Smooth muscle cell (in vitro differentiated cells): ENCODE measurements around the gene ZEB1. TPM values are rescaled to one million over a fixed set of nuclear protein-coding genes. Genes with fewer than 3 reads are reported as not detected.

ENCODE experiments used
- DNase-seq: peaks from one replicate; lab custom pipeline; 2025; ENCODE audit not compliant: unreplicated experiment; lab: John Stamatoyannopoulos, UW
- H2AFZ ChIP-seq: fragments of 200-600 bp; sonication (generic); 2 replicates; pipeline ENCODE4 v1.6.0; 2016; ENCODE audit warnings: antibody characterized with exemption, low read depth, mild to moderate bottlenecking
- H3F3A ChIP-seq: fragments of 200-600 bp; sonication (generic); 2 replicates; pipeline ENCODE4 v1.6.0; 2017; ENCODE audit warnings: antibody characterized with exemption, low read depth
- H3K27ac ChIP-seq: fragments of 200-600 bp; sonication (generic); 2 replicates; pipeline ENCODE4 v1.5.1; 2016; ENCODE audit warnings: low read depth, mild to moderate bottlenecking
- H3K27me3 ChIP-seq: fragments of 200-600 bp; sonication (generic); 2 replicates; pipeline ENCODE4 v1.6.1; 2016; ENCODE audit warnings: low read depth, mild to moderate bottlenecking
- H3K36me3 ChIP-seq: fragments of 200-600 bp; sonication (generic); 2 replicates; pipeline ENCODE4 v1.5.1; 2016; ENCODE audit warnings: low read depth
- H3K4me1 ChIP-seq: fragments of 200-600 bp; sonication (generic); 2 replicates; pipeline ENCODE4 v1.5.1; 2016; ENCODE audit warnings: low read depth
- H3K4me2 ChIP-seq: fragments of 200-600 bp; sonication (generic); 2 replicates; pipeline ENCODE4 v1.6.0; 2016; ENCODE audit warnings: mild to moderate bottlenecking
- H3K4me3 ChIP-seq: fragments of 200-600 bp; sonication (generic); 2 replicates; pipeline ENCODE4 v1.5.1; 2016; ENCODE audit warnings: mild to moderate bottlenecking
- H3K79me2 ChIP-seq: fragments of 200-600 bp; sonication (generic); 2 replicates; pipeline ENCODE4 v1.6.0; 2016; ENCODE audit warnings: low read depth, mild to moderate bottlenecking
- H3K9ac ChIP-seq: fragments of 200-600 bp; sonication (generic); 2 replicates; pipeline ENCODE4 v1.6.0; 2016; ENCODE audit warnings: low read depth
- H3K9me3 ChIP-seq: fragments of 200-600 bp; sonication (generic); replicated peaks from 2 replicates; pipeline ENCODE4 v1.5.1; 2016; ENCODE audit warnings: low read depth
- H4K20me1 ChIP-seq: fragments of 200-600 bp; sonication (generic); 2 replicates; pipeline ENCODE4 v1.6.0; 2016; ENCODE audit warnings: low read depth
- CTCF ChIP-seq: fragments of 200-600 bp; sonication (generic); IDR thresholded peaks from 2 replicates; pipeline ENCODE4 v1.5.1; 2017; ENCODE audit warnings: borderline replicate concordance, mild to moderate bottlenecking, antibody characterized with exemption; ENCODE audit not compliant: insufficient read depth, poor library complexity, severe bottlenecking
- WGBS: methylation state at CpG from one replicate; pipeline ENCODE4 v1.1.7; 2016; ENCODE audit warnings: low lambda C conversion rate; 5-methylcytosine and 5-hydroxymethylcytosine counted together
- polyA plus RNA-seq: library from polyadenylated mRNA; unstranded; fragments of >200 nt; fragmentation: Nextera tagmentation; extraction: Ambion mirVana; gene quantifications from 2 replicates; pipeline ENCODE4 v1.2.1, GENCODE V29; 2016
- total RNA-seq: library from RNA; depleted of rRNA; stranded (reverse); fragments of >200 nt; gene quantifications from 2 replicates; pipeline ENCODE4 v1.2.3, GENCODE V29; 2014

Gene ZEB1
- total and polyA plus RNA-seq, 2 experiments from 2014 or later = 7.9 to 15.7 TPM

GRCh38 chr10:31274310-31274709 lies 44.7 kb upstream of the ZEB1 start:
- Histone ChIP-seq H4K20me1 (no peaks in the 10 kb centered on the region), H3F3A (no peaks in the 10 kb centered on the region), H3K4me2 (no peak overlapping the region), H3K4me1 (no peaks in the 10 kb centered on the region), H3K4me3 (no peak overlapping the region), H3K9ac (no peak overlapping the region), H3K27ac (no peak overlapping the region), H3K36me3 (no peaks in the 10 kb centered on the region), H3K79me2 (no peaks in the 10 kb centered on the region), H2AFZ (no peak overlapping the region), H3K9me3 (no peaks in the 10 kb centered on the region), H3K27me3 (no peaks in the 10 kb centered on the region)
- WGBS = 91% methylated on average over 2 of the region's 2 CpGs
- no peak for DNase-seq
- TF ChIP-seq CTCF = no peak

- no peak overlapping the region for H2AFZ ChIP-seq
- H3K36me3 ChIP-seq = no peaks in the 10 kb centered on the region
- 95% methylated on average over 3 of the region's 3 CpGs for WGBS
- H4K20me1 ChIP-seq = no peaks in the 10 kb centered on the region
- TF ChIP-seq CTCF = no peak
- DNase-seq = no peak
- H3F3A ChIP-seq = no peaks in the 10 kb centered on the region
- no peak overlapping the region for H3K4me3 ChIP-seq
- H3K27me3 ChIP-seq = no peaks in the 10 kb centered on the region
- no peaks in the 10 kb centered on the region for H3K4me1 ChIP-seq
- no peaks in the 10 kb centered on the region for H3K9me3 ChIP-seq
- no peak overlapping the region for H3K27ac ChIP-seq
- no peaks in the 10 kb centered on the region for H3K79me2 ChIP-seq
- H3K4me2 ChIP-seq = no peak overlapping the region
- H3K9ac ChIP-seq = no peak overlapping the region
Measured at GRCh38 chr10:31278279-31278941, 40.6 kb upstream of the ZEB1 start.

DNA sequence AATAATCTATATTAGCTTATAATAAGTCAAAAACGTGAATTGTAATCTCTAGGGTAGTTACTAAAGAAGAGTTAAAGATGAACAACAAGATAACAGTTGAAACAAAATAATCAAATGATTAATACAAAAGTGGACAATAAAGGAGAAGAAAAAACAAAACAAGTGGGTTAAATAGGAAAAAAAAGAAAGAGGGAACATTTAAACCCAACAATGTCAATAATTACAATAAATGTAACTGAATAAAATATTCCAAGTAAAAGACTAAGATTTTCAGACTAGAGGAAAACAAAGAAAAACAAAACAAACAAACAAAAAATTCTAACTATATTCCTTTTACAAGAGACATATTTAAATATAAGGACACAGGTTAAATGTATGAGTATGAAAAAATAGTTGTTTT lies 38.0 kb upstream of the ZEB1 start:
- TF ChIP-seq CTCF = no peak
- H3K79me2 ChIP-seq = no peaks in the 10 kb centered on the region
- no peak overlapping the region for H3K4me3 ChIP-seq
- no peaks in the 10 kb centered on the region for H3K36me3 ChIP-seq
- no peaks in the 10 kb centered on the region for H3K4me1 ChIP-seq
- H2AFZ ChIP-seq = no peak overlapping the region
- DNase-seq = no peak
- 70% methylated on average over 1 of the region's 1 CpG for WGBS
- no peaks in the 10 kb centered on the region for H3K9me3 ChIP-seq
- H3K4me2 ChIP-seq = no peak overlapping the region
- no peaks in the 10 kb centered on the region for H4K20me1 ChIP-seq
- no peak overlapping the region for H3K9ac ChIP-seq
- no peaks in the 10 kb centered on the region for H3F3A ChIP-seq
- H3K27me3 ChIP-seq = no peaks in the 10 kb centered on the region
- no peak overlapping the region for H3K27ac ChIP-seq

DNA sequence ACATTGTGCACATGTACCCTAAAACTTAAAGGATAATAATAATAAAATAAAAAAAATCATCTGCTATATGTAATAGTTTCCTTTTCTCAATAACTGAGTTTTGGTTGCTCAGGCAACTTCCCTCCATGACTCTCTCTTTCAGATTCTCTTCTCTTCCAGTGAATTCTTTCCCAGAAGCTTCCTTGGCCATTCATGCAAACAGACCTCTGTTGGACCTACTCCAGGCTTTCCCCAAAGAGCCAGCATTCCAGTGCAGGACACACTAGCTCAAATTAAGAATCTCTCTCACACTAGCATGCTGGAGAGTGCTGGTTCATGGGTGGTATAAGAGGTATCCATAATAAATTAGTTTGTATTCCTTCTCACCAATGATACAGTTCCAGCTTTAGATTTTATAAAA lies 31.0 kb upstream of the ZEB1 start:
- no peak overlapping the region for H3K4me2 ChIP-seq
- no peak overlapping the region for H3K27ac ChIP-seq
- H3F3A ChIP-seq = no peaks in the 10 kb centered on the region
- no peak overlapping the region for H3K9ac ChIP-seq
- no peaks in the 10 kb centered on the region for H3K4me1 ChIP-seq
- no peak overlapping the region for H3K4me3 ChIP-seq
- no peaks in the 10 kb centered on the region for H3K36me3 ChIP-seq
- H3K79me2 ChIP-seq = no peaks in the 10 kb centered on the region
- DNase-seq = no peak
- H3K27me3 ChIP-seq = no peaks in the 10 kb centered on the region
- no peak overlapping the region for H2AFZ ChIP-seq
- H4K20me1 ChIP-seq = no peaks in the 10 kb centered on the region
- H3K9me3 ChIP-seq = no peaks in the 10 kb centered on the region
- no peak for TF ChIP-seq CTCF
